Measurements from ENCODE around the gene NALCN. TPM values are rescaled to one million over a fixed set of nuclear protein-coding genes. Genes with fewer than 3 reads are reported as not detected.

Gene NALCN
- polyA plus RNA-seq, 1 donor: 1.2 TPM

DNA sequence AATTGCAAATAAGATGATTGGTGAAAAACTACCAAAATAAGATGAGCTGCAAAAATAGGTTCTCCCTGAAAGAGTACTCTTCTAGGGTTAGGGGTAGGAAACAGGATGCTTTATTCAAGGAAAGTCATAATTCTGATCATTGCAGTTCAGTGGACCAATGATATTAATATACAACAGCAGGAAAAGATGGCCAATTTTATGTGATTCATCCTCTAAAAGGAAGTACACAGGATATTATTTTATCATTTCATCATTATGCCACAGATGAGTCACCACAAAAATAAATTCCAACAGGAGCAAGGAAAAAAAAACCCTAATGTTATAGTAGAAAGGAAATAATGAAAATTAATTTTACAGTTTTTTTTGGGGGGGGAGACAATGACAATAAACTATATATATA, 205.0 kb downstream of the NALCN start:
- Histone ChIP-seq H3K9me3 (ENCODE audit: control insufficient read depth, low read depth, low read length) (no peaks in the 10 kb centered on the region), H3K27me3 (ENCODE audit: control insufficient read depth, insufficient read depth, low read length) (no peaks in the 10 kb centered on the region), H3K4me1 (ENCODE audit: control insufficient read depth, insufficient read depth, low read length) (no peaks in the 10 kb centered on the region), H3K4me3 (ENCODE audit: low read length) (no peak overlapping the region), H3K36me3 (ENCODE audit: control insufficient read depth, insufficient read depth, low read length) (no peaks in the 10 kb centered on the region), H3K27ac (ENCODE audit: low read length) (no peak overlapping the region)
- no peak for DNase-seq

DNA sequence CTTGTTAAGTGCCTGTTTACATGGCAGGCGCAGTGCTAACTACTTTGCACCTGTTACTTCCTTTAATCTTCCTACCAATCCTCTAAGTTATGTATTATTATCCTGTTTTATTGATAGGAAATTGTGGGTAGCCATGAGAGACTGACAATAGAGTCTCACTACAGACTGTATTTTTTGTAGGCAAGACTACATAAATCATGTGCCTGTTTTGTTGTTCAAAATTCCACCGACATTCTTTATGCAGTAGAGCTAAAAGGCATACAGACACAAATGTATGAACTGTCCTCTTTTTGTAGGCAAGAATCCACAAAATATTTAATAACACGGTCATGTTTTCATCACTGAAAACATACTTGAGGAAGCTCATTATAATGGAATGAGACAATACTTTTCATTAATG, 205.5 kb downstream of the NALCN start:
- no peak overlapping the region for H3K4me3 ChIP-seq (ENCODE audit: low read length)
- no peak for DNase-seq
- H3K36me3 ChIP-seq (ENCODE audit: control insufficient read depth, insufficient read depth, low read length): no peaks in the 10 kb centered on the region
- 100% methylated on average over 2 of the region's 3 CpGs for WGBS (ENCODE audit: insufficient coverage, low lambda C conversion rate)
- no peak overlapping the region for H3K27ac ChIP-seq (ENCODE audit: low read length)
- no peaks in the 10 kb centered on the region for H3K27me3 ChIP-seq (ENCODE audit: control insufficient read depth, insufficient read depth, low read length)
- H3K9me3 ChIP-seq (ENCODE audit: control insufficient read depth, low read depth, low read length): no peaks in the 10 kb centered on the region
- H3K4me1 ChIP-seq (ENCODE audit: control insufficient read depth, insufficient read depth, low read length): no peaks in the 10 kb centered on the region

DNA sequence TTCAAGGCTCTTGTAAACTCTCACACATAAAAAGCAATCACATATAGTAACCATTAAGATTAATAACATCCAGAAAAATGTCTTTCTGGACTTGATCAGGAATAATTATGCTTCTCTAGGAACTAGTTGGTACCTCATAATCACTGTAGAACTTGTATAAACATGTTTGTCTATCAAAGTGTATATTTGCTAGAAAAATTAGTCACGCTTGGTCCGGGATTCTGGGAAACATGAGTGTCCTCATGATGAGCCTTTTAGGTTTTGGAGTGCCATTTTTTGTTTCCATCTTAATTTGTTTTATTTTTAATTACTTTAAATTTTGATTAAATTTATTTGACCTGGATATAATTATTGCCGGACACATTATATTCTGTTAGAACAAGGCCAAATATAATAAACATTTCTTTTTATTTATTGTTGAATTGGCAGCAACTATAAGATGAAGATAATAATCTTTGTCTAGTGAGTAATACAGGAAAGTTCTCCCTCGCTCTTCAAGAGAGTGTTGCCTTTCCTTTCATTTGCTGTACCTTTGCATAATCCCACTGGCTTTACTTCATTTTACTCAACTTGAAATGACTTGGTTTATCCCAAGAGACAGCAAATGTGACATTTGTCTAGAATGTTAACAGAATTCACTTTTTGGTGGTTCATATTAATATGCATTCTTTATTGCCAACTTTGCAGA, 207.0 kb downstream of the NALCN start:
- H3K27ac ChIP-seq (ENCODE audit: low read length): no peak overlapping the region
- H3K4me3 ChIP-seq (ENCODE audit: low read length): no peak overlapping the region
- 100% methylated on average over 3 of the region's 4 CpGs for WGBS (ENCODE audit: insufficient coverage, low lambda C conversion rate)
- no peaks in the 10 kb centered on the region for H3K27me3 ChIP-seq (ENCODE audit: control insufficient read depth, insufficient read depth, low read length)
- no peaks in the 10 kb centered on the region for H3K4me1 ChIP-seq (ENCODE audit: control insufficient read depth, insufficient read depth, low read length)
- no peak for DNase-seq
- H3K9me3 ChIP-seq (ENCODE audit: control insufficient read depth, low read depth, low read length): no peaks in the 10 kb centered on the region
- H3K36me3 ChIP-seq (ENCODE audit: control insufficient read depth, insufficient read depth, low read length): no peaks in the 10 kb centered on the region

DNA sequence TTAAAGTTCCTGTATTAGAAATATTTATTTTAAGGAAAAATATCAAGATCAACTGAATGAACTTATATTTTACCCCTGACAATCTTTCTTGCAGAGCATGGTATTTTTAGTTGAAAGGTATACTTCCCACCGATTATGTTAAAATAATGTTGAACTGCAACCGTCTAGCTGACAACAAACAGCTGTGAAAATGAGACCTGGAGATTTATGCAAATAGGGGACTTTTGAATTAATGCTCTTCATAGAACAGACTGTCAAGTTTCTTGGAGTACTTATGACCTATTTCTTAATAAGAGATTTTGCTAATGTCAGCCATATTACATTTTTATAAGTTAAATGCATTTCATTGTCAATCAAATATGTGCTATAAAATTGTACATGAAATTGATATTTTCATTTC, 210.9 kb downstream of the NALCN start:
- Histone ChIP-seq H3K27me3 (ENCODE audit: control insufficient read depth, insufficient read depth, low read length) (no peaks in the 10 kb centered on the region), H3K9me3 (ENCODE audit: control insufficient read depth, low read depth, low read length) (no peaks in the 10 kb centered on the region)
- 67% methylated on average over 1 of the region's 2 CpGs for whole genome bisulfite sequencing (ENCODE audit: insufficient coverage, low lambda C conversion rate)

DNA sequence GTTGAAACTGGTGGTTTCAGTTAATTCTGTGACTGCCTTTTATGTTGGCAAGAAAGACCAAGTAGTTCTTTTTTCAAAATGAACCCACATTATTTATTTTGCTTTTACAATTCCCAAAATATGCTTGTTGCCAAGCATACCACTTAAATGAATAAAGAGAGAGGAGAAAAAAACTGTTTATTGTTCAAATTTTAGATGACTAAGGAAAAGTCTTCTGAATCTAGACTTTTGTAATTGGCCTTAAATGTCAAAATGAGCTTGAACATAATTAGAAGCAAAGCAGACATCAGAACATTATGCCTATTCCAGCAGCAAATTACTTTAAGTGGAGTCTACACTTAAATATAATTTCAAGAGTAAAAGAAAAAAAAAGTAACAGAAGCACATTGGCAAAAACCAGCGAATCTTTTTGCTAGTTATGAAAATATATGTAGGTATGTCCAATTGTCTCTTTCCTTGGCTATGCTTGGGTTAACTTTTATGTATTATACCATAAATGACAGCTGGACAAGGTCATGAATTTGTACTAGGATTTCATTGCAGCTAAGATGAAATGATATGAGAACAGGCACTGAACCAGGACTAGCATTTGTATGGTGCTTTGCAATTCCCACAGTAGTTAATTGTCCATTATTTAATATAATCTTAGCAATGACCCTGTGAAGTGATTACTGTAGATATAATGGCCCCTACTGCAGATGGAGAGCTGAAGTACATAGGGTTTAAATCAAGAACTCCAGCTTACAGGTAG, 211.9 kb downstream of the NALCN start:
- H3K4me1 ChIP-seq (ENCODE audit: control insufficient read depth, insufficient read depth, low read length): no peaks in the 10 kb centered on the region
- H3K4me3 ChIP-seq (ENCODE audit: low read length): no peak overlapping the region
- no peaks in the 10 kb centered on the region for H3K36me3 ChIP-seq (ENCODE audit: control insufficient read depth, insufficient read depth, low read length)
- 86% methylated on average over 1 of the region's 1 CpG for WGBS (ENCODE audit: insufficient coverage, low lambda C conversion rate)
- H3K9me3 ChIP-seq (ENCODE audit: control insufficient read depth, low read depth, low read length): no peaks in the 10 kb centered on the region
- no peak overlapping the region for H3K27ac ChIP-seq (ENCODE audit: low read length)
- DNase-seq: no peak
- no peaks in the 10 kb centered on the region for H3K27me3 ChIP-seq (ENCODE audit: control insufficient read depth, insufficient read depth, low read length)

More for the DNA sequence above, 210.9 kb downstream of the NALCN start:
- H3K4me3 ChIP-seq (ENCODE audit: low read length): no peak overlapping the region
- no peaks in the 10 kb centered on the region for H3K36me3 ChIP-seq (ENCODE audit: control insufficient read depth, insufficient read depth, low read length)
- no peak for DNase-seq
- H3K4me1 ChIP-seq (ENCODE audit: control insufficient read depth, insufficient read depth, low read length): no peaks in the 10 kb centered on the region
- no peak overlapping the region for H3K27ac ChIP-seq (ENCODE audit: low read length)

DNA sequence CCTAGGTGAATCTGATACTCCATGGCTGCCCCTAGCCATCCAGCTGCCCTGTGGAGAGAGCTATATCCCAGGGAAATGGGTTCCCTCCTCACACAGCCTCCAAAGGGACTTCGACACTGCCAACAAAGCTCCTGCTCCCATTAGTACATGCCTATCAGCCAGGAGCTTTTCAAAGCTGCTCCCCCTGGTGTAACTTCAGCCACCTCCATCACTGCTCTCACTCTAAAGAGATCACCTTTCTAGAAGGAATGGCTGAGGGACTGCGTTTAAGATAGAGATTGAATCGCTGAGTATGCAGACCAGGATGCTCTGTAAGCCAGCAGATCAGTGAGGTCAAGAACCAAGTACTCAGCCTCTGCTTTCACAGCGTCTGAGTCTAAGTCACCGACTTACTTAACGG, 213.7 kb downstream of the NALCN start:
- H3K4me1 ChIP-seq (ENCODE audit: control insufficient read depth, insufficient read depth, low read length): no peaks in the 10 kb centered on the region
- DNase-seq: no peak
- no peaks in the 10 kb centered on the region for H3K9me3 ChIP-seq (ENCODE audit: control insufficient read depth, low read depth, low read length)
- no CpG with 5 or more reads among the region's 6 CpGs for WGBS (ENCODE audit: insufficient coverage, low lambda C conversion rate)
- no peak overlapping the region for H3K4me3 ChIP-seq (ENCODE audit: low read length)
- H3K27me3 ChIP-seq (ENCODE audit: control insufficient read depth, insufficient read depth, low read length): no peaks in the 10 kb centered on the region
- no peak overlapping the region for H3K27ac ChIP-seq (ENCODE audit: low read length)
- no peaks in the 10 kb centered on the region for H3K36me3 ChIP-seq (ENCODE audit: control insufficient read depth, insufficient read depth, low read length)

DNA sequence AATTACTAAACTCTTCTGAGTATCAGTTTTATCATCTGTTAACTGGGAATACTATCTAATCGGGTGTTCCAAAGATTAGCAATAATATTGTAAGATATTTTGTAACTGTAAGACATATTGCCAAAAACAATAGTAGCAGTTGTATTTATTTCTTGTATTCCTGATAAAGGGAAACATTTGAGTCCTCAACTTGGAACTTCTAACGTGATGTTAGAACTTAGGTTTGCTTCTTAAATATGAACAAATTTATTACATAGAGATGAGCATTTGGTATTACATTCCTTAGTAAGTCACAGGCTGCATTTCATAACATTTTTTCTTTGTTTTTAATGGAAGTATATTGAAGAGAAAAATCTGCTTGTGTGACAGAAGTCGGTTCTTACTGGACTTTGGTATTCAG, 225.3 kb downstream of the NALCN start:
- H3K9me3 ChIP-seq (ENCODE audit: control insufficient read depth, low read depth, low read length): no peaks in the 10 kb centered on the region
- no peak overlapping the region for H3K27ac ChIP-seq (ENCODE audit: low read length)
- no peaks in the 10 kb centered on the region for H3K36me3 ChIP-seq (ENCODE audit: control insufficient read depth, insufficient read depth, low read length)
- WGBS (ENCODE audit: insufficient coverage, low lambda C conversion rate): 83% methylated on average over 1 of the region's 3 CpGs
- no peak overlapping the region for H3K4me3 ChIP-seq (ENCODE audit: low read length)
- DNase-seq: no peak
- no peaks in the 10 kb centered on the region for H3K27me3 ChIP-seq (ENCODE audit: control insufficient read depth, insufficient read depth, low read length)
- no peaks in the 10 kb centered on the region for H3K4me1 ChIP-seq (ENCODE audit: control insufficient read depth, insufficient read depth, low read length)

DNA sequence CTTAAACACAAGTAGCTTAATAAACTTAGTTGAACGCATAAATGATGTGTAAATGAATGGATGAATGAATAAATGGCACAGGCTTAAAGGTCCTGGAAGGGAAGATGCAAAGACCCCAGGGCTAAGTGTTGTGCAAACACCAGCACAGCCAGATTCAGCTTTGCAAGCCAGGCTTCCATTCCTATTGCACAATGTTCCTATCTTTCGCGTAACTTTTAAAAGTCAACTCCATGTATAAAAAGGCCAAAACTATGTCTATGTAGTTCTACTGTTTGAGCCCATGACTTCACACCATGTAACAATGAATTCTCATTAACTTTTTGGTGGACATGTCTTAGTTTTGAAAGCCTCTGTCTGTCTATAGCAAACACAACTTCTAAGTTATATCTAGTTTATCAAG, 226.0 kb downstream of the NALCN start:
- H3K36me3 ChIP-seq (ENCODE audit: control insufficient read depth, insufficient read depth, low read length): no peaks in the 10 kb centered on the region
- 100% methylated on average over 2 of the region's 3 CpGs for WGBS (ENCODE audit: insufficient coverage, low lambda C conversion rate)
- no peak for DNase-seq

DNA sequence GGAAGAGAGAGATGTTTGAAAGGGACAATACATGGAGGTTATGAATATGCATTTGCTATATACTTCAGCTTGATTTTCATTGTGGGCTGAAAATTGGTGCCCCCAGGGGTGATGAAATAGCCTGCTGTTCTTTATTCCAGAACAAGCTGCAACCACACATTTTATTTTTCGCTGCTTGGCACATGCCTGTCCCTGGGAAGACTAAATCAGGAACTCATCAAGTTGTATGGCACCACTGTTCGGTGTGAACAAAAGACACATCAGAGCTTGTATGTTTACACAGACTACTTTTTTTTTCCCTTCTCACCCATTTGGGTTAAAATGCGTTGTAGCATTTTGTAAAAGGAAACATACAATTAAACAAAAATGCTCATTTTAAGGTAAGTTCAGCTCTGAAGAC, 230.7 kb downstream of the NALCN start:
- no peaks in the 10 kb centered on the region for H3K36me3 ChIP-seq (ENCODE audit: control insufficient read depth, insufficient read depth, low read length)
- no peaks in the 10 kb centered on the region for H3K27me3 ChIP-seq (ENCODE audit: control insufficient read depth, insufficient read depth, low read length)
- H3K4me1 ChIP-seq (ENCODE audit: control insufficient read depth, insufficient read depth, low read length): no peaks in the 10 kb centered on the region
- H3K4me3 ChIP-seq (ENCODE audit: low read length): no peak overlapping the region
- WGBS (ENCODE audit: insufficient coverage, low lambda C conversion rate): no CpG with 5 or more reads among the region's 3 CpGs
- H3K9me3 ChIP-seq (ENCODE audit: control insufficient read depth, low read depth, low read length): no peaks in the 10 kb centered on the region
- H3K27ac ChIP-seq (ENCODE audit: low read length): no peak overlapping the region
- no peak for DNase-seq

More for the DNA sequence above, 226.0 kb downstream of the NALCN start:
- Histone ChIP-seq H3K4me1 (ENCODE audit: control insufficient read depth, insufficient read depth, low read length) (no peaks in the 10 kb centered on the region), H3K4me3 (ENCODE audit: low read length) (no peak overlapping the region), H3K27me3 (ENCODE audit: control insufficient read depth, insufficient read depth, low read length) (no peaks in the 10 kb centered on the region), H3K27ac (ENCODE audit: low read length) (no peak overlapping the region), H3K9me3 (ENCODE audit: control insufficient read depth, low read depth, low read length) (no peaks in the 10 kb centered on the region)

DNA sequence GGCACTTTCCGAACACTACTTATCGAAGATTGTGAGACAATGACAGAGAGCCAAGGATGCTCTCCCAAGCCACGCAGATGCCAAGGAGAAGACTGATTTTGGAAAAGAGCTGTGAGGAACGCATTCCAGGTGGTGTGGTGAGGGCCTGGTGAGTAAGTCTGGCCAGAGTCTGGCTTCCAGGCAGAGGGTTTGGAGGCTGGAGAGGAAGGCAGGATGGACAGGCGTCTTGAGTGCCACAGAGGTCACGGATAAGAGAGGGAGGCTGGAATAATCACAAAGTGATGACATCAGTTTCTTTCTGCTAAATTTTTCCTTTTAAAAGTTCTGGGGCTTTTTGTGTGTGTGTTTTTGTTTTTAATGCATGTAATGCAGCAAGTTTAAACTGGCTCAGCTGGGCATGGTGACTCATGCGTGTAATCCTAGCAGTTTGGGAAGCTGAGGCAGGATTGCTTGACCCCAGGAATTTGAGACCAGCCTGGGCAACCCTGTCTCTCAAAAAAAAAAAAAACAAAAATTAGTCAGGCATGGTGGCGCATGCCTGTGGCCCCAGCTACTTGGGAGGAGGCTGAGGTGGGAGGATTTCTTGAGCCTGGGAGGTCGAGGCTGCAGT, 235.1 kb downstream of the NALCN start:
- Histone ChIP-seq H3K27me3 (ENCODE audit: control insufficient read depth, insufficient read depth, low read length) (no peaks in the 10 kb centered on the region), H3K9me3 (ENCODE audit: control insufficient read depth, low read depth, low read length) (no peaks in the 10 kb centered on the region), H3K27ac (ENCODE audit: low read length) (no peak overlapping the region), H3K4me3 (ENCODE audit: low read length) (no peak overlapping the region), H3K36me3 (ENCODE audit: control insufficient read depth, insufficient read depth, low read length) (no peaks in the 10 kb centered on the region), H3K4me1 (ENCODE audit: control insufficient read depth, insufficient read depth, low read length) (no peaks in the 10 kb centered on the region)
- DNase-seq: no peak
- 100% methylated on average over 4 of the region's 9 CpGs for WGBS (ENCODE audit: insufficient coverage, low lambda C conversion rate)
